ENCODE measurements around the gene HSPB6.

- TF ChIP-seq EZH2 (IDR thresholded peaks at IDR 0.05; ENCODE audit: borderline replicate concordance, low read depth, low read length, severe bottlenecking): no peak
- TF ChIP-seq CTCF (IDR thresholded peaks at IDR 0.05; ENCODE audit: borderline replicate concordance, extremely low read depth, low read length, poor library complexity, severe bottlenecking): no peak
These were observed 29.7 kb upstream of the HSPB6 start for GRCh38 chr19:35786299-35787160.

All from DND-41 (cell line).